B cell (primary cell): ENCODE measurements around the gene AGTRAP. TPM values are rescaled to one million over a fixed set of nuclear protein-coding genes. Genes with fewer than 3 reads are reported as not detected.

Source experiments
- ATAC-seq: fragments of 200-7000 bp; cut with Tn5 transposase; one replicate; pipeline ENCODE4 v1.10.0; 2021; ENCODE audit warnings: low read depth, mild to moderate bottlenecking, moderate number of reproducible peaks, moderate library complexity
- CTCF ChIA-PET: fragments of 350-600 bp; sonication (Branson Sonifier 250); formaldehyde crosslinking; loops from one replicate; lab custom pipeline; 2021; ENCODE audit warnings: antibody characterized with exemption, inconsistent platforms; lab: Charles Lee
- POLR2A ChIA-PET: fragments of 350-600 bp; sonication (Branson Sonifier 250); formaldehyde crosslinking; loops from one replicate; lab custom pipeline; 2021; ENCODE audit warnings: antibody characterized with exemption; lab: Charles Lee
- DNase-seq: peaks from one replicate; pipeline ENCODE4 v3.0.0; 2013
- H2AFZ ChIP-seq: 2 replicates; pipeline ENCODE4 v1.6.1; 2012; ENCODE audit warnings: mild to moderate bottlenecking, low read depth, low read length; ENCODE audit not compliant: insufficient read depth, poor library complexity, severe bottlenecking
- H3K27ac ChIP-seq, 2 donors: 1 replicate in 1 of 2; 2 replicates in 1 of 2; pipeline ENCODE4 v1.5.1; 2012 to 2013; ENCODE audit warnings: low read length in 2 of 2, mild to moderate bottlenecking in 2 of 2, moderate library complexity in 1 of 2
- H3K27me3 ChIP-seq, 4 experiments: fragments of 200-600 bp in 1 of 4; sonication (generic) in 1 of 4; replicated peaks in 1 of 4; 1 replicate in 2 of 4; 2 replicates in 2 of 4; pipeline versions ENCODE4 v1.6.1 to v1.7.0; 2013 to 2016; ENCODE audit warnings: low read length in 3 of 4, mild to moderate bottlenecking in 2 of 4, mixed read lengths in 1 of 4, moderate library complexity in 1 of 4; ENCODE audit not compliant: insufficient read depth in 4 of 4, control insufficient read depth in 3 of 4; ENCODE audit errors: control extremely low read depth in 1 of 4
- H3K36me3 ChIP-seq, 2 experiments: replicated peaks in 1 of 2; 1 replicate in 1 of 2; 2 replicates in 1 of 2; pipeline versions ENCODE4 v1.6.1 to v1.7.1; 2013; ENCODE audit warnings: low read length in 1 of 2; ENCODE audit not compliant: insufficient read depth in 2 of 2, control insufficient read depth in 1 of 2; ENCODE audit errors: control extremely low read depth in 1 of 2, extremely low read depth in 1 of 2
- H3K4me1 ChIP-seq, 2 donors: fragments of 200-600 bp in 1 of 2; sonication (generic) in 1 of 2; 1 replicate in 1 of 2; 2 replicates in 1 of 2; pipeline versions ENCODE4 v1.5.1 to v1.6.1; 2013 to 2017; ENCODE audit warnings: low read length in 2 of 2; ENCODE audit not compliant: control insufficient read depth in 2 of 2, insufficient read depth in 2 of 2
- H3K4me2 ChIP-seq: replicated peaks from 2 replicates; pipeline ENCODE3; 2012; ENCODE audit warnings: mild to moderate bottlenecking, low read depth, low read length; ENCODE audit not compliant: poor library complexity, severe bottlenecking
- H3K4me3 ChIP-seq, 5 experiments: fragments of 200-600 bp in 1 of 5; sonication (generic) in 1 of 5; 1 replicate in 3 of 5; 2 replicates in 2 of 5; pipeline versions ENCODE4 v1.5.1 to v1.7.0; 2011 to 2016; ENCODE audit warnings: low read length in 4 of 5, mild to moderate bottlenecking in 4 of 5, low read depth in 2 of 5, control low read depth in 1 of 5, moderate library complexity in 1 of 5; ENCODE audit not compliant: insufficient read depth in 1 of 5; ENCODE audit errors: control extremely low read depth in 1 of 5, extremely low read depth in 1 of 5
- H3K79me2 ChIP-seq: fragments of 200-600 bp; sonication (generic); one replicate; pipeline ENCODE4 v1.6.0; 2016; ENCODE audit warnings: low read length; ENCODE audit not compliant: control insufficient read depth, insufficient read depth
- H3K9ac ChIP-seq: fragments of 200-600 bp; sonication (generic); 2 replicates; pipeline ENCODE4 v1.6.1; 2017; ENCODE audit warnings: mild to moderate bottlenecking, low read length, moderate library complexity
- H3K9me3 ChIP-seq, 3 donors: one replicate each; pipeline versions ENCODE4 v1.6.1 to v1.7.1; 2013; ENCODE audit warnings: low read length in 2 of 3; ENCODE audit not compliant: control insufficient read depth in 2 of 3, insufficient read depth in 1 of 3; ENCODE audit errors: control extremely low read depth in 1 of 3
- H4K20me1 ChIP-seq: 2 replicates; pipeline ENCODE4 v1.6.0; 2012; ENCODE audit warnings: mild to moderate bottlenecking, low read length; ENCODE audit not compliant: insufficient read depth, control insufficient read depth, poor library complexity, severe bottlenecking
- H3K27ac Mint-ChIP-seq: one replicate; pipeline ENCODE4 v1.8.0; 2021; ENCODE audit warnings: mixed read lengths
- H3K27me3 Mint-ChIP-seq: one replicate; pipeline ENCODE4 v1.8.0; 2021; ENCODE audit warnings: mixed read lengths
- H3K4me1 Mint-ChIP-seq: one replicate; pipeline ENCODE4 v1.8.0; 2021; ENCODE audit warnings: mixed read lengths
- H3K4me3 Mint-ChIP-seq: one replicate; pipeline ENCODE4 v1.8.0; 2021; ENCODE audit warnings: mixed read lengths
- H3K9me3 Mint-ChIP-seq: one replicate; pipeline ENCODE4 v1.8.0; 2022; ENCODE audit warnings: mixed read lengths; ENCODE audit not compliant: insufficient read depth
- EZH2 ChIP-seq: IDR thresholded peaks from 2 replicates; pipeline ENCODE4 v1.6.1; 2012; ENCODE audit warnings: borderline replicate concordance, low read depth, mild to moderate bottlenecking, moderate library complexity, low read length; ENCODE audit not compliant: insufficient read depth, poor library complexity, severe bottlenecking
- WGBS: methylation state at CpG from one replicate; pipeline ENCODE4 v1.1.5; 2013; ENCODE audit warnings: missing lambda C conversion rate; ENCODE audit not compliant: insufficient coverage; 5-methylcytosine and 5-hydroxymethylcytosine counted together
- intact Hi-C: fragments of 100-400 bp; cut with micrococcal nuclease; formaldehyde crosslinking; loops from one replicate; pipeline ENCODE4 v1.10.0; 2022
- polyA plus RNA-seq: library from polyadenylated mRNA; depleted of rRNA; stranded (reverse); fragments of >200 nt; gene quantifications from 2 replicates; pipeline ENCODE4 v1.2.3, GENCODE V29; 2012
- total RNA-seq, 2 donors: library from RNA; stranded (reverse); fragments of 120-200 nt in 1 of 2; gene quantifications; 1 replicate in 1 of 2; 2 replicates in 1 of 2; pipeline versions ENCODE4 v1.2.3 to v1.2.4, GENCODE V29; 2013 to 2022
- TF ChIP-seq, protein P1 (sequence below): fragments of 200-600 bp; IDR thresholded peaks from one replicate; pipeline ENCODE4 v1.8.0; 2022; ENCODE audit warnings: antibody characterized with exemption, mild to moderate bottlenecking

The AGTRAP gene
- total and polyA plus RNA-seq, 2 donors (not counting 1 experiment from before 2014, with no cell fraction given): 18.3 to 44.9 TPM

- ATAC-seq (no peak), DNase-seq (no peak)
- Mint-ChIP-seq H3K27me3 (no peaks in the 10 kb centered on the region), H3K27ac (no peak overlapping the region), H3K9me3 (no peaks in the 10 kb centered on the region), H3K4me1 (peaks cover 30% of the 10 kb centered on the region), H3K4me3 (no peak overlapping the region)
- Histone ChIP-seq H2AFZ (no peak overlapping the region), H3K9ac (no peak overlapping the region), H3K36me3 (peaks cover 0 to 12% of the 10 kb centered on the region in 2 experiments), H3K79me2 (peaks cover 34% of the 10 kb centered on the region), H3K9me3 (no peaks in the 10 kb centered on the region), H4K20me1 (peaks cover 13% of the 10 kb centered on the region), H3K4me2 (no peak overlapping the region), H3K27ac (no peak overlapping the region), H3K27me3 (no peaks in the 10 kb centered on the region), H3K4me3 (no peak overlapping the region), H3K4me1 (peaks cover 21 to 25% of the 10 kb centered on the region in 2 donors)
- CTCF ChIA-PET: no interaction called here
- 95% methylated on average over 4 of the region's 5 CpGs for WGBS
- intact Hi-C loops: no loop called here
- no peak for TF ChIP-seq EZH2
- TF ChIP-seq, protein P1, sequence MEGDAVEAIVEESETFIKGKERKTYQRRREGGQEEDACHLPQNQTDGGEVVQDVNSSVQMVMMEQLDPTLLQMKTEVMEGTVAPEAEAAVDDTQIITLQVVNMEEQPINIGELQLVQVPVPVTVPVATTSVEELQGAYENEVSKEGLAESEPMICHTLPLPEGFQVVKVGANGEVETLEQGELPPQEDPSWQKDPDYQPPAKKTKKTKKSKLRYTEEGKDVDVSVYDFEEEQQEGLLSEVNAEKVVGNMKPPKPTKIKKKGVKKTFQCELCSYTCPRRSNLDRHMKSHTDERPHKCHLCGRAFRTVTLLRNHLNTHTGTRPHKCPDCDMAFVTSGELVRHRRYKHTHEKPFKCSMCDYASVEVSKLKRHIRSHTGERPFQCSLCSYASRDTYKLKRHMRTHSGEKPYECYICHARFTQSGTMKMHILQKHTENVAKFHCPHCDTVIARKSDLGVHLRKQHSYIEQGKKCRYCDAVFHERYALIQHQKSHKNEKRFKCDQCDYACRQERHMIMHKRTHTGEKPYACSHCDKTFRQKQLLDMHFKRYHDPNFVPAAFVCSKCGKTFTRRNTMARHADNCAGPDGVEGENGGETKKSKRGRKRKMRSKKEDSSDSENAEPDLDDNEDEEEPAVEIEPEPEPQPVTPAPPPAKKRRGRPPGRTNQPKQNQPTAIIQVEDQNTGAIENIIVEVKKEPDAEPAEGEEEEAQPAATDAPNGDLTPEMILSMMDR: no peak
- POLR2A ChIA-PET: no interaction called here
Observed at GRCh38 chr1:11741919-11742558, 6.1 kb downstream of the AGTRAP start.

DNA sequence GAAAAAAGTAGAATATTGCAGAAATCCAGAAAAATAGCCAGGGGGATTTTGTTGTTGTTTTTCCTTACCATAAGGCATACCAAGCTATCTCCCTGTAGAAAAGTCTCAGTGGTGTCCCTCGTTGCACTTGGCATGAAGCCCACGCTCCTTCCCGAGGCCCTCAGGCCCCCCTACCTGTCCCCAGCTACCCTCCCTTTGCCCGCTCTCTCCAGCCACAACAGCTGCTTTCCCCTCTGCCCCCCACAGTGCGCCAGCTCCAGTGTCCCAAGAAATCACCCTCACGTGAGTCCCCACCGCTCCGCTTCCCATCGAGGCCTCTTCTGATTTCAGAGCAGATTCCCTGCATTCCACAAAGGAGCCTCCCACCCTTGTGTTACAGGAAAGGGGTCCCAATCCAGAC is 8.4 kb downstream of the AGTRAP start:
- Histone ChIP-seq H2AFZ (no peak overlapping the region), H3K36me3 (peaks cover 0 to 22% of the 10 kb centered on the region in 2 experiments), H3K9me3 (no peaks in the 10 kb centered on the region), H3K4me3 (no peak overlapping the region), H3K4me2 (no peak overlapping the region), H3K79me2 (peaks cover 34% of the 10 kb centered on the region), H3K27me3 (no peaks in the 10 kb centered on the region), H3K9ac (no peak overlapping the region), H3K4me1 (peaks cover 13 to 20% of the 10 kb centered on the region in 2 donors), H4K20me1 (peaks cover 13% of the 10 kb centered on the region), H3K27ac (no peak overlapping the region)
- no peaks in the 10 kb centered on the region for H3K27me3 Mint-ChIP-seq
- H3K27ac Mint-ChIP-seq: no peak overlapping the region
- ChIA-PET POLR2A (no interaction called here), CTCF (interaction anchor here (1.6 kb wide), 1 partner anchor 25 kb away, joined by 5 read pairs; no protein-coding TSS in a partner anchor)
- peaks cover 24% of the 10 kb centered on the region for H3K4me1 Mint-ChIP-seq
- intact Hi-C loops: no loop called here
- no peaks in the 10 kb centered on the region for H3K9me3 Mint-ChIP-seq
- no peak overlapping the region for H3K4me3 Mint-ChIP-seq
- TF ChIP-seq, protein P1: no peak
- TF ChIP-seq EZH2: no peak
- no peak for ATAC-seq
- WGBS: 95% methylated on average over 9 of the region's 9 CpGs
- DNase-seq: no peak
